CD4-positive, alpha-beta T cell (primary cell): ENCODE measurements around the gene ZNF282. TPM values are rescaled to one million over a fixed set of nuclear protein-coding genes. Genes with fewer than 3 reads are reported as not detected.
"Not testable (repeated sequence)": the region's sequence is repeated elsewhere in the genome, so short reads cannot be mapped to it uniquely, and the experiment has no call there.

ENCODE experiments used
- ATAC-seq: fragments of 200-7000 bp; cut with Tn5 transposase; one replicate; pipeline ENCODE4 v1.10.0; 2022; ENCODE audit warnings: mild to moderate bottlenecking; ENCODE audit not compliant: poor library complexity
- CTCF ChIA-PET: fragments of 350-600 bp; sonication (Branson Sonifier 250); formaldehyde crosslinking; loops from one replicate; lab custom pipeline; 2021; ENCODE audit warnings: antibody characterized with exemption, inconsistent platforms; lab: Charles Lee
- POLR2A ChIA-PET: fragments of 350-600 bp; sonication (Branson Sonifier 250); formaldehyde crosslinking; loops from one replicate; lab custom pipeline; 2021; ENCODE audit warnings: antibody characterized with exemption, inconsistent platforms; lab: Charles Lee
- DNase-seq, 14 experiments: peaks; one replicate each; pipeline ENCODE4 v3.0.0-alpha.2; 2013 to 2020; ENCODE audit warnings: mixed read lengths in 2 of 14
- H3K27ac ChIP-seq, 2 donors: one replicate each; pipeline versions ENCODE4 v1.5.1 to v1.7.0; 2013; ENCODE audit warnings: low read length in 2 of 2, low read depth in 1 of 2, mild to moderate bottlenecking in 1 of 2
- H3K27me3 ChIP-seq, 2 experiments: 1 replicate in 1 of 2; 2 replicates in 1 of 2; pipeline versions ENCODE4 v1.6.1 to v1.7.0; 2013; ENCODE audit warnings: low read length in 2 of 2, control low read depth in 1 of 2, mild to moderate bottlenecking in 1 of 2, moderate library complexity in 1 of 2; ENCODE audit not compliant: insufficient read depth in 2 of 2, control insufficient read depth in 1 of 2
- H3K36me3 ChIP-seq: one replicate; pipeline ENCODE4 v1.6.1; 2013; ENCODE audit warnings: low read length, control low read depth; ENCODE audit not compliant: insufficient read depth
- H3K4me1 ChIP-seq: one replicate; pipeline ENCODE4 v1.6.1; 2013; ENCODE audit warnings: low read length, control low read depth; ENCODE audit not compliant: insufficient read depth
- H3K4me3 ChIP-seq: one replicate; pipeline ENCODE4 v1.5.1; 2013; ENCODE audit warnings: mild to moderate bottlenecking, low read length, moderate library complexity
- H3K9me3 ChIP-seq, 2 experiments: 1 replicate in 1 of 2; 2 replicates in 1 of 2; pipeline versions ENCODE4 v1.6.1 to v1.7.0; 2013; ENCODE audit warnings: low read length in 2 of 2, mild to moderate bottlenecking in 2 of 2, control low read depth in 1 of 2, moderate library complexity in 1 of 2; ENCODE audit not compliant: control insufficient read depth in 1 of 2, insufficient read depth in 1 of 2
- H3K27ac Mint-ChIP-seq: one replicate; pipeline ENCODE4 v1.8.0; 2020; ENCODE audit warnings: mixed read lengths
- H3K27me3 Mint-ChIP-seq: one replicate; pipeline ENCODE4 v1.8.0; 2021; ENCODE audit warnings: mixed read lengths
- H3K36me3 Mint-ChIP-seq: one replicate; pipeline ENCODE4 v1.8.0; 2021; ENCODE audit warnings: low read depth, mixed read lengths
- H3K4me1 Mint-ChIP-seq: one replicate; pipeline ENCODE4 v1.8.0; 2021; ENCODE audit warnings: low read depth, mixed read lengths
- H3K4me3 Mint-ChIP-seq: one replicate; pipeline ENCODE4 v1.8.0; 2020; ENCODE audit warnings: mild to moderate bottlenecking, mixed read lengths
- H3K9me3 Mint-ChIP-seq: one replicate; pipeline ENCODE4 v1.8.0; 2020; ENCODE audit warnings: mixed read lengths
- intact Hi-C, 2 experiments: fragments of 100-400 bp; cut with DNase I in 1 of 2; cut with micrococcal nuclease in 1 of 2; formaldehyde crosslinking; loops; one replicate each; pipeline versions ENCODE4 v1.15.1 to v1.9.0; 2023 to 2025; cut with DNase I, micrococcal nuclease
- total RNA-seq, 174 experiments: library from RNA in 2 of 174; stranded (reverse) in 2 of 174; gene quantifications; one replicate each; pipeline ENCODE4 v1.2.3 and lab custom pipeline; 2021 to 2026
- TF ChIP-seq, protein P1 (sequence below): fragments of 200-600 bp; IDR thresholded peaks from one replicate; pipeline ENCODE4 v1.8.0; 2022; ENCODE audit warnings: antibody characterized with exemption, mild to moderate bottlenecking

ZNF282 gene
- total RNA-seq, 2 experiments from 2014 or later, result 13.3 to 15.6 TPM

DNA sequence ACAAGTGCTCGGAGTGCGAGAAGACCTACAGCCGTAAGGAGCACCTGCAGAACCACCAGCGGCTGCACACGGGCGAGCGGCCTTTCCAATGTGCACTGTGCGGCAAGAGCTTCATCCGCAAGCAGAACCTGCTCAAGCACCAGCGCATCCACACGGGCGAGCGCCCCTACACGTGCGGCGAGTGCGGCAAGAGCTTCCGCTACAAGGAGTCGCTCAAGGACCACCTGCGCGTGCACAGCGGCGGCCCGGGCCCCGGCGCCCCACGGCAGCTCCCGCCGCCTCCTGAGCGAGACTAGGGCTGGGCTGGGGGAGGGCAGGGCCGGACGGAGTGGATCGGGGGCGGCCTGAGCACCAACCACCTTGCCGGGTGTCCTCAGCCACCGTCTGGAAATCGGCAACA, 29.0 kb downstream of the ZNF282 start:
- no peaks in the 10 kb centered on the region for H3K27me3 Mint-ChIP-seq
- Histone ChIP-seq H3K27me3 (no peaks in the 10 kb centered on the region), H3K4me3 (no peak overlapping the region), H3K36me3 (peaks cover 13% of the 10 kb centered on the region), H3K4me1 (no peaks in the 10 kb centered on the region), H3K27ac (no peak overlapping the region), H3K9me3 (peaks cover 0 to 15% of the 10 kb centered on the region in 2 experiments)
- no peaks in the 10 kb centered on the region for H3K9me3 Mint-ChIP-seq
- no peak overlapping the region for H3K27ac Mint-ChIP-seq
- ChIA-PET CTCF (no interaction called here), POLR2A (no interaction called here)
- ATAC-seq, result no peak
- no peaks in the 10 kb centered on the region for H3K4me1 Mint-ChIP-seq
- peaks cover 33% of the 10 kb centered on the region for H3K36me3 Mint-ChIP-seq
- intact Hi-C loops, result no loop called here
- TF ChIP-seq, protein P1, sequence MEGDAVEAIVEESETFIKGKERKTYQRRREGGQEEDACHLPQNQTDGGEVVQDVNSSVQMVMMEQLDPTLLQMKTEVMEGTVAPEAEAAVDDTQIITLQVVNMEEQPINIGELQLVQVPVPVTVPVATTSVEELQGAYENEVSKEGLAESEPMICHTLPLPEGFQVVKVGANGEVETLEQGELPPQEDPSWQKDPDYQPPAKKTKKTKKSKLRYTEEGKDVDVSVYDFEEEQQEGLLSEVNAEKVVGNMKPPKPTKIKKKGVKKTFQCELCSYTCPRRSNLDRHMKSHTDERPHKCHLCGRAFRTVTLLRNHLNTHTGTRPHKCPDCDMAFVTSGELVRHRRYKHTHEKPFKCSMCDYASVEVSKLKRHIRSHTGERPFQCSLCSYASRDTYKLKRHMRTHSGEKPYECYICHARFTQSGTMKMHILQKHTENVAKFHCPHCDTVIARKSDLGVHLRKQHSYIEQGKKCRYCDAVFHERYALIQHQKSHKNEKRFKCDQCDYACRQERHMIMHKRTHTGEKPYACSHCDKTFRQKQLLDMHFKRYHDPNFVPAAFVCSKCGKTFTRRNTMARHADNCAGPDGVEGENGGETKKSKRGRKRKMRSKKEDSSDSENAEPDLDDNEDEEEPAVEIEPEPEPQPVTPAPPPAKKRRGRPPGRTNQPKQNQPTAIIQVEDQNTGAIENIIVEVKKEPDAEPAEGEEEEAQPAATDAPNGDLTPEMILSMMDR, result no peak
- H3K4me3 Mint-ChIP-seq, result no peak overlapping the region
- DNase-seq, result no peak

DNA sequence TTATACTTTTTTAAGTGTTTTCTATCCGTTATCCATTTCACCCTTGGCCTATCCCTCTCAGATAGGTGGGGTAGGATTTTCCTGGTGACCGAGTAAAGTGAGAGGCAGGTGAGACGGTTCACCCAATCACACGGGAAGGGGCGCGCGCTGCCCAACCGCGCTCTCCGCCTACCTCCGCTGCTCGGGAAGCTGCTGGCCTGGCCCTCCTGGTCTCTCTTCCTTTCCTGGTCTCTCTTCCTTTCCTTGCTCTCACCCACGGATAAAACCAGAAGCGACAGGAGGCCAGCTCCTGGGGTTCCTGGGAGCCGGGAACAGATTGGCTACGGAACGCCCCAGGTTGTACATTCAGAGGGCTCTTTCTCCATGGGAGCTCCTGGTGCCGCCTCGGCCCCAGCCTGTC, 29.8 kb downstream of the ZNF282 start:
- H3K4me3 Mint-ChIP-seq, result no peak overlapping the region
- CTCF ChIA-PET, result no interaction called here
- H3K9me3 ChIP-seq, result peaks cover 0 to 15% of the 10 kb centered on the region in 2 experiments

DNA sequence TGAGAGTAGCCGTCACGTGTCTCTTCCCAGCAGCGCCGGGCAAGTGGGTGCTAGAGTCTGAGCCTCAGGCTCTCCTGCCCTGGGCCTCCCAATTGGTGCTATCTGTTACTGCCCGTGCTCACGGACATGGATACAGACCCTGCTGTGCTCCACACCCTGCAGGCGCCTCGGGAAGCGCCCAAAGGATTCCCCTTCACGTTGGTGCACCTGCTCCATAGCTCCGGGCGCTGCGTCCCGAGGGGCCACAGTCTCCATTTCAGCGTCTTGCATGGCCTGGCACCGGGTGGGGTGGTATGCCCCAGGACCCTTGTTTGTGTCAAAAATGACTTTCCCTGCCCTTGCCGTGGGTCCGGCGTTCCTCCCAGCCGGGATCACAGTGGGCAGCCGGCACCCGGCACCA, 30.3 kb downstream of the ZNF282 start:
- Mint-ChIP-seq H3K27ac (no peak overlapping the region), H3K27me3 (no peaks in the 10 kb centered on the region), H3K4me1 (no peaks in the 10 kb centered on the region), H3K9me3 (no peaks in the 10 kb centered on the region), H3K4me3 (no peak overlapping the region), H3K36me3 (peaks cover 26% of the 10 kb centered on the region)
- Histone ChIP-seq H3K27me3 (no peaks in the 10 kb centered on the region), H3K36me3 (peaks cover 9% of the 10 kb centered on the region), H3K4me1 (no peaks in the 10 kb centered on the region), H3K4me3 (no peak overlapping the region), H3K9me3 (peaks cover 0 to 15% of the 10 kb centered on the region in 2 experiments), H3K27ac (no peak overlapping the region)
- ATAC-seq (no peak), DNase-seq (no peak)
- TF ChIP-seq, protein P1, result no peak
- ChIA-PET POLR2A (no interaction called here), CTCF (no interaction called here)
- intact Hi-C loops, result no loop called here

More for the DNA sequence above, 29.8 kb downstream of the ZNF282 start:
- POLR2A ChIA-PET, result no interaction called here
- no peaks in the 10 kb centered on the region for H3K4me1 Mint-ChIP-seq
- no peak overlapping the region for H3K27ac ChIP-seq
- DNase-seq, result no peak
- H3K27me3 Mint-ChIP-seq, result no peaks in the 10 kb centered on the region
- TF ChIP-seq, protein P1, result no peak
- H3K4me1 ChIP-seq, result no peaks in the 10 kb centered on the region
- H3K27me3 ChIP-seq, result no peaks in the 10 kb centered on the region
- no peak for ATAC-seq
- H3K36me3 ChIP-seq, result peaks cover 13% of the 10 kb centered on the region
- no peak overlapping the region for H3K27ac Mint-ChIP-seq
- H3K4me3 ChIP-seq, result no peak overlapping the region
- peaks cover 26% of the 10 kb centered on the region for H3K36me3 Mint-ChIP-seq
- intact Hi-C loops, result no loop called here
- no peaks in the 10 kb centered on the region for H3K9me3 Mint-ChIP-seq

DNA sequence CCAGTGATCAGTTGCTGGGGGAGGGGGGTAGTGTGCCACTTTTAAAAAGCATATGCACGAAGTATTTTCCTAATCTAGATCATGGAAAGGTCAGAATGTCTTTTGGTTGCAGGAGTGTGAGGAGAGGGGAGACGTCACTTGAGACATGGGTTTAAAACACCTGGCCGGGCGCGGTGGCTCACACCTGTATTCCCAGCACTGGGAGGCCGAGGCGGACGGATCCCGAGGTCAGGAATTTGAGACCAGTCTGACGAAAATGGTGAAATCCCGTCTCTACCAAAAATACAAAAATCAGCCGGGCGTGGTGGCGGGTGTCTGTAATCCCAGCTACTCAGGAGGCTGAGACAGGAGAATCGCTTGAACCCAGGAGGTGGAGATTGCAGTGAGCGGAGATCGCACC, 31.0 kb downstream of the ZNF282 start:
- H3K36me3 ChIP-seq, H3K4me3 ChIP-seq, H3K27me3 ChIP-seq, DNase-seq, CTCF ChIA-PET, H3K4me3 Mint-ChIP-seq, H3K9me3 Mint-ChIP-seq, intact Hi-C loops, POLR2A ChIA-PET, ATAC-seq, H3K4me1 Mint-ChIP-seq, H3K4me1 ChIP-seq, H3K27ac Mint-ChIP-seq, H3K27ac ChIP-seq, H3K27me3 Mint-ChIP-seq: not testable (repeated sequence)
- H3K36me3 Mint-ChIP-seq, result peaks cover 21% of the 10 kb centered on the region
- H3K9me3 ChIP-seq, result peaks cover 0 to 15% of the 10 kb centered on the region in 2 experiments
